Measurements from ENCODE around the gene DHRS2. TPM values are rescaled to one million over a fixed set of nuclear protein-coding genes. Genes with fewer than 3 reads are reported as not detected.

The DHRS2 gene
- total and polyA plus RNA-seq, 2 of the 13 experiments (the other 11 are each of a cell fraction or from before 2014, with no cell fraction given): 1,621 to 3,021 TPM

GRCh38 chr14:23588884-23589598 lies 47.1 kb upstream of the DHRS2 start (continued):
- TF ChIP-seq, protein P1, sequence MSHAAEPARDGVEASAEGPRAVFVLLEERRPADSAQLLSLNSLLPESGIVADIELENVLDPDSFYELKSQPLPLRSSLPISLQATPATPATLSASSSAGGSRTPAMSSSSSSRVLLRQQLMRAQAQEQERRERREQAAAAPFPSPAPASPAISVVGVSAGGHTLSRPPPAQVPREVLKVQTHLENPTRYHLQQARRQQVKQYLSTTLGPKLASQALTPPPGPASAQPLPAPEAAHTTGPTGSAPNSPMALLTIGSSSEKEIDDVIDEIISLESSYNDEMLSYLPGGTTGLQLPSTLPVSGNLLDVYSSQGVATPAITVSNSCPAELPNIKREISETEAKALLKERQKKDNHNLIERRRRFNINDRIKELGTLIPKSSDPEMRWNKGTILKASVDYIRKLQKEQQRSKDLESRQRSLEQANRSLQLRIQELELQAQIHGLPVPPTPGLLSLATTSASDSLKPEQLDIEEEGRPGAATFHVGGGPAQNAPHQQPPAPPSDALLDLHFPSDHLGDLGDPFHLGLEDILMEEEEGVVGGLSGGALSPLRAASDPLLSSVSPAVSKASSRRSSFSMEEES (CRISPR knock-in tag; IDR thresholded peaks at IDR 0.05): peak; percentile 83
- TF ChIP-seq, protein P2, sequence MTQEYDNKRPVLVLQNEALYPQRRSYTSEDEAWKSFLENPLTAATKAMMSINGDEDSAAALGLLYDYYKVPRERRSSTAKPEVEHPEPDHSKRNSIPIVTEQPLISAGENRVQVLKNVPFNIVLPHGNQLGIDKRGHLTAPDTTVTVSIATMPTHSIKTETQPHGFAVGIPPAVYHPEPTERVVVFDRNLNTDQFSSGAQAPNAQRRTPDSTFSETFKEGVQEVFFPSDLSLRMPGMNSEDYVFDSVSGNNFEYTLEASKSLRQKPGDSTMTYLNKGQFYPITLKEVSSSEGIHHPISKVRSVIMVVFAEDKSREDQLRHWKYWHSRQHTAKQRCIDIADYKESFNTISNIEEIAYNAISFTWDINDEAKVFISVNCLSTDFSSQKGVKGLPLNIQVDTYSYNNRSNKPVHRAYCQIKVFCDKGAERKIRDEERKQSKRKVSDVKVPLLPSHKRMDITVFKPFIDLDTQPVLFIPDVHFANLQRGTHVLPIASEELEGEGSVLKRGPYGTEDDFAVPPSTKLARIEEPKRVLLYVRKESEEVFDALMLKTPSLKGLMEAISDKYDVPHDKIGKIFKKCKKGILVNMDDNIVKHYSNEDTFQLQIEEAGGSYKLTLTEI (CRISPR knock-in tag; conservative IDR thresholded peaks at IDR 0.05): no peak
- TF ChIP-seq HOXA9 (CRISPR knock-in tag; IDR thresholded peaks at IDR 0.05; ENCODE audit: borderline replicate concordance) (no peak), SNAPC4 (CRISPR knock-in tag; IDR thresholded peaks at IDR 0.05) (peak; percentile 85), AFF4 (CRISPR knock-in tag; IDR thresholded peaks at IDR 0.05) (peak; percentile 41; the same call in 1 of the 2 replicates), RORA (CRISPR knock-in tag; IDR thresholded peaks at IDR 0.05) (no peak), ZNF3 (CRISPR knock-in tag; IDR thresholded peaks at IDR 0.05) (no peak), ZNF230 (CRISPR knock-in tag; IDR thresholded peaks at IDR 0.05) (peak; percentile 98), ZSCAN29 (CRISPR knock-in tag; conservative IDR thresholded peaks at IDR 0.05) (peak; percentile 95), ZMAT3 (CRISPR knock-in tag; conservative IDR thresholded peaks at IDR 0.05) (no peak), KLF11 (CRISPR knock-in tag; IDR thresholded peaks at IDR 0.05) (peak; percentile 96)
- TF ChIP-seq, protein P3, sequence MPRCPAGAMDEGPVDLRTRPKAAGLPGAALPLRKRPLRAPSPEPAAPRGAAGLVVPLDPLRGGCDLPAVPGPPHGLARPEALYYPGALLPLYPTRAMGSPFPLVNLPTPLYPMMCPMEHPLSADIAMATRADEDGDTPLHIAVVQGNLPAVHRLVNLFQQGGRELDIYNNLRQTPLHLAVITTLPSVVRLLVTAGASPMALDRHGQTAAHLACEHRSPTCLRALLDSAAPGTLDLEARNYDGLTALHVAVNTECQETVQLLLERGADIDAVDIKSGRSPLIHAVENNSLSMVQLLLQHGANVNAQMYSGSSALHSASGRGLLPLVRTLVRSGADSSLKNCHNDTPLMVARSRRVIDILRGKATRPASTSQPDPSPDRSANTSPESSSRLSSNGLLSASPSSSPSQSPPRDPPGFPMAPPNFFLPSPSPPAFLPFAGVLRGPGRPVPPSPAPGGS (CRISPR knock-in tag; IDR thresholded peaks at IDR 0.05): peak; percentile 86
- TF ChIP-seq, protein P4, sequence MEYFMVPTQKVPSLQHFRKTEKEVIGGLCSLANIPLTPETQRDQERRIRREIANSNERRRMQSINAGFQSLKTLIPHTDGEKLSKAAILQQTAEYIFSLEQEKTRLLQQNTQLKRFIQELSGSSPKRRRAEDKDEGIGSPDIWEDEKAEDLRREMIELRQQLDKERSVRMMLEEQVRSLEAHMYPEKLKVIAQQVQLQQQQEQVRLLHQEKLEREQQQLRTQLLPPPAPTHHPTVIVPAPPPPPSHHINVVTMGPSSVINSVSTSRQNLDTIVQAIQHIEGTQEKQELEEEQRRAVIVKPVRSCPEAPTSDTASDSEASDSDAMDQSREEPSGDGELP (IDR thresholded peaks at IDR 0.05; ENCODE audit: borderline replicate concordance, low read depth): peak; percentile 90

Data from HepG2 (cell line).